Suprapubic skin (tissue), 4 donors: ENCODE data around the gene ELANE. TPM values are rescaled to one million over a fixed set of nuclear protein-coding genes. Genes with fewer than 3 reads are reported as not detected.
"Not testable (repeated sequence)": the region's sequence is repeated elsewhere in the genome, so short reads cannot be mapped to it uniquely, and the experiment has no call there.

Experiments used
- DNase-seq, 2 donors: peaks; one replicate each; pipeline ENCODE4 v3.0.0-alpha.2; 2019; ENCODE audit warnings: low spot score in 2 of 2
- H3K27ac ChIP-seq: fragments of 200-600 bp; sonication (generic); one replicate; pipeline ENCODE4 v1.5.1; 2019
- H3K27me3 ChIP-seq: fragments of 200-600 bp; sonication (generic); one replicate; pipeline ENCODE4 v1.5.1; 2019
- H3K36me3 ChIP-seq: fragments of 200-600 bp; sonication (generic); one replicate; pipeline ENCODE4 v1.5.1; 2019
- H3K4me1 ChIP-seq: fragments of 200-600 bp; sonication (generic); one replicate; pipeline ENCODE4 v1.5.1; 2019
- H3K4me3 ChIP-seq: fragments of 200-600 bp; sonication (generic); one replicate; pipeline ENCODE4 v1.5.1; 2019; ENCODE audit warnings: mild to moderate bottlenecking
- H3K9me3 ChIP-seq: fragments of 200-600 bp; sonication (generic); one replicate; pipeline ENCODE4 v1.5.1; 2019
- CTCF ChIP-seq, 2 donors: fragments of 200-600 bp in 1 of 2; fragments of 450-650 bp in 1 of 2; sonication (generic) in 1 of 2; IDR thresholded peaks; one replicate each; pipeline ENCODE4 v1.5.1; 2016 to 2019; ENCODE audit warnings: antibody characterized with exemption in 2 of 2, mild to moderate bottlenecking in 1 of 2, moderate library complexity in 1 of 2
- EP300 ChIP-seq: sonication (generic); formaldehyde crosslinking; IDR thresholded peaks from one replicate; pipeline ENCODE4 v1.6.1; 2017; ENCODE audit warnings: antibody characterized with exemption
- POLR2A ChIP-seq, 2 donors: fragments of 450-650 bp; IDR thresholded peaks; one replicate each; pipeline ENCODE4 v1.6.1; 2017; ENCODE audit warnings: antibody characterized with exemption in 2 of 2, mild to moderate bottlenecking in 2 of 2, moderate library complexity in 2 of 2
- POLR2AphosphoS5 ChIP-seq, 3 donors: sonication (generic); formaldehyde crosslinking; IDR thresholded peaks; one replicate each; pipeline ENCODE4 v1.6.1; 2017; ENCODE audit warnings: antibody characterized with exemption in 3 of 3
- WGBS: methylation state at CpG from one replicate; pipeline ENCODE4 v1.1.5; 2018; 5-methylcytosine and 5-hydroxymethylcytosine counted together
- total RNA-seq, 4 donors: library from RNA; depleted of rRNA; stranded (reverse); fragments of >200 nt; gene quantifications; one replicate each; pipeline ENCODE4 v1.1.0, GENCODE V29; 2016

ELANE gene
- total RNA-seq, 4 donors from 2014 or later: 0.79 TPM; not detected in 3

DNA sequence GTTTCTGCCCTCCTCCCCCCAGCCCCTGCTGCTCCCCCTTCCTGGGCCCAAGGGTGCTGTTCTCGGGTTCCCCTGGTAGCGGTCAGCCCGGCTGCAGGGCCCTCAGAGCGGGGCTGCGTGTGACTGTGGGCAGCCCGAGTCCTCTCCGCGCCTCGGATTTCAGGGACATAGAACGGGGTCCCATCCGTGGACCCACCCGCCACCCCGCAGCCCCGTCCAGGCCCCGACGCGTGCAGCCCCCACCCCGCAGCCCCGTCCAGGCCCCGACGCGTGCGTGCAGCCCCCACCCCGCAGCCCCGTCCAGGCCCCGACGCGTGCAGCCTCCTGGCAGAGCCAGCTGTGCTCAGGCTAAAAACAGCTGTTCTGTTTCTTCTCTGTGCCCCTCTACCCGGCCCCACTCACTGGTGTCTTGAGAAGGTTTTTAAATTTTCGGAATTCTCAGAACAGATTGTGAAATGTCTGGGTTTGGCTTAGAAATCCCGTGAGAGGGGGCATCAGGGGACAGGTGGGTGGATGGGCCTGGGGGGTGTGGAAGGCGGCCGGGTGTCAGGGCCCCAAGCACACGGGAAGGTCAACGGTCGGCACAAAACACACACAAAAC, 16.8 kb upstream of the ELANE start:
- Histone ChIP-seq H3K27me3 (peaks cover 64% of the 10 kb centered on the region), H3K27ac (no peak overlapping the region), H3K9me3 (no peaks in the 10 kb centered on the region), H3K4me1 (no peaks in the 10 kb centered on the region), H3K4me3 (no peak overlapping the region), H3K36me3 (no peaks in the 10 kb centered on the region)
- 45% methylated on average over 24 of the region's 36 CpGs for WGBS
- DNase-seq: peak in 1 of 2 donors; percentile 76
- TF ChIP-seq EP300: no peak
- no peak for TF ChIP-seq POLR2AphosphoS5 (IDR thresholded peaks at IDR 0.05)
- TF ChIP-seq POLR2A (IDR thresholded peaks at IDR 0.05): no peak
- TF ChIP-seq CTCF (IDR thresholded peaks at IDR 0.05): no peak

GRCh38 chr19:840519-841206, 11.4 kb upstream of the ELANE start, which contains the start of gene PRTN3:
Gene PRTN3, plus strand, starts transcription at chr19:840999. Its CDS starts 10 bp downstream, at chr19:841009.
- Histone ChIP-seq H3K9me3 (no peaks in the 10 kb centered on the region), H3K36me3 (no peaks in the 10 kb centered on the region), H3K4me1 (peaks cover 14% of the 10 kb centered on the region), H3K4me3 (no peak within 1 kb of the TSS), H3K27ac (no peak within 1 kb of the TSS), H3K27me3 (peaks cover 55% of the 10 kb centered on the region)
- WGBS: no CpG with 5 or more reads among the region's 24 CpGs
- DNase-seq: peak in 1 of 2 donors; percentile 79
- TF ChIP-seq EP300: no peak
- TF ChIP-seq POLR2AphosphoS5 (IDR thresholded peaks at IDR 0.05): no peak
- TF ChIP-seq POLR2A (IDR thresholded peaks at IDR 0.05): no peak
- no peak for TF ChIP-seq CTCF (IDR thresholded peaks at IDR 0.05)

DNA sequence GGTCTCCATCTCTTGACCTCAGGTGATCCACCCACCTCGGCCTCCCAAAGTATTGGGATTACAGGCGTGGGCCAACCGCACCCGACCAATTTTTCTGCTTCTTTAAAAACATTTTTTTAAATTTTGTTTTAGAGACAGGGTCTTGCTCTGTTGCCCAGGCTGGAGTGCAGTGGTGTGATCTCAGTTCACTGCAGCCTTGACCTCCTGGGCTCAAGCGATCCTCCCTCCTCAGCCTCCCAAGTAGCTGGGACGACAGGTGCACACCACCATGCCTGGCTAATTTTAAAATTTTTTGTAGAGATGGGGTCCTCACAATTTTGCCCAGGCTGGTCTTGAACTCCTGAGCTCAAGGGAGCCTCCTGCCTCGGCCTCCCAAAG, 9.3 kb upstream of the ELANE start:
- not testable (repeated sequence) for H3K36me3 ChIP-seq
- 79% methylated on average over 6 of the region's 7 CpGs for WGBS

DNA sequence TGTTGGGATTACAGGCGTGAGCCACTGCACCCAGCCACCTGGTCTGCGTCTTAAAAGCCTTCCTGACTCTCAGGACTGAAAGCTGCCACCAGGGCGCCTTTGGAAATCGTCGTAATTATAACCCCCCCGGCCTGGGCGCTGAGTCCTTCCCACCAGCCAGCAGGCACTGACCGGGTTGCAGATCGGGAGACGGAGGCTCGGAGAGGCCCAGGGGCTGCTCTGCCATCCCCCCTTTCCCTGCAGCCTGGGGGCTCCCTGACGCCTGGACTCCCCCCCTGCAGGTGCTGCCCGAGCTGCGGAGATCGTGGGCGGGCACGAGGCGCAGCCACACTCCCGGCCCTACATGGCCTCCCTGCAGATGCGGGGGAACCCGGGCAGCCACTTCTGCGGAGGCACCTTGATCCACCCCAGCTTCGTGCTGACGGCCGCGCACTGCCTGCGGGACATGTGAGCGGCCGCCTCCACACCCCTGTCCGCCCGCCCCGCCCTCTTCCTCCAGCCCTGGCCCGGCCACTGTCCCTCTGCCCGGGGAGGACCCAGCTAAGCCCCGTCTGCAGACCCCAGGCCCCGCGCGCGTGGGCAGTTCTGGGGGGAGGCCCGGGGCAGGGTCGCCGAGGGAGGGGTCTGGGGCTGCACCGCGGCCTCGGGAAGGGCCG, 8.8 kb upstream of the ELANE start:
- DNase-seq: peak in 1 of 2 donors; percentile 80
- H3K9me3 ChIP-seq: no peaks in the 10 kb centered on the region
- H3K36me3 ChIP-seq: no peaks in the 10 kb centered on the region
- peaks cover 23% of the 10 kb centered on the region for H3K4me1 ChIP-seq
- no peak for TF ChIP-seq POLR2A (IDR thresholded peaks at IDR 0.05)
- TF ChIP-seq EP300: no peak
- TF ChIP-seq POLR2AphosphoS5 (IDR thresholded peaks at IDR 0.05): no peak
- TF ChIP-seq CTCF (IDR thresholded peaks at IDR 0.05): no peak
- 0% methylated on average over 14 of the region's 46 CpGs for WGBS
- H3K4me3 ChIP-seq: peak overlapping the region; percentile 33
- H3K27me3 ChIP-seq: peaks cover 57% of the 10 kb centered on the region
- H3K27ac ChIP-seq: no peak overlapping the region

More for the DNA sequence above, 9.3 kb upstream of the ELANE start:
- not testable (repeated sequence) for H3K4me3 ChIP-seq, H3K9me3 ChIP-seq, DNase-seq, H3K27ac ChIP-seq
- Histone ChIP-seq H3K4me1 (peaks cover 18% of the 10 kb centered on the region), H3K27me3 (peaks cover 52% of the 10 kb centered on the region)

- Histone ChIP-seq H3K9me3 (no peaks in the 10 kb centered on the region), H3K4me1 (peaks cover 27% of the 10 kb centered on the region), H3K4me3 (peak overlapping the region; percentile 33), H3K27ac (no peak overlapping the region), H3K27me3 (peaks cover 59% of the 10 kb centered on the region), H3K36me3 (no peaks in the 10 kb centered on the region)
- DNase-seq: peak in 1 of 2 donors; percentile 72
- TF ChIP-seq EP300 (no peak), CTCF (IDR thresholded peaks at IDR 0.05) (no peak), POLR2A (IDR thresholded peaks at IDR 0.05) (no peak), POLR2AphosphoS5 (IDR thresholded peaks at IDR 0.05) (no peak)
- no CpG with 5 or more reads among the region's 70 CpGs for WGBS
These were observed 8.1 kb upstream of the ELANE start for GRCh38 chr19:843836-844545.
